ENCODE results near the gene SUGP2. TPM values are rescaled to one million over a fixed set of nuclear protein-coding genes. Genes with fewer than 3 reads are reported as not detected.

SUGP2 gene
- total RNA-seq, 2 experiments from 2014 or later, result 126 to 192 TPM

DNA sequence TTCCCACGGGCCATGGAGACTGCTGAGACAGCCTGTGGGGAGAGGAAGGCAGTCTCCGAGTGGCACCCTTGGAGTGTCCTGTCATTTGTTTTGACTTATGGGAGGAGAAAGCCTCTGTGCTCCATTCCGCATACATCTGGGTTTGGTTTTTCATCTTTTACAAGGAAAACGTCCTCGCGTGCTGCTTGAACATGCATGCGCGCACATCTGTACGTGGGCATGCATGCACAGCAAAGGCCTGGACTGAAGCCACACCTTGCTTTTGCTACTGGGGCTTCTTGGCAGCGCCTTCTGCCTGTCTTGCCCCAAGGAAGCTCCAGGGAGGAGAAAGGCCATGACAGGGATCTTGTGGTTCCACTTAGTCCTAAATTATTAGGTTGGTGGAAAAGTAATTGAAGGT lies 44.0 kb downstream of the SUGP2 start:
- H3K4me1 Mint-ChIP-seq, result no peaks in the 10 kb centered on the region

DNA sequence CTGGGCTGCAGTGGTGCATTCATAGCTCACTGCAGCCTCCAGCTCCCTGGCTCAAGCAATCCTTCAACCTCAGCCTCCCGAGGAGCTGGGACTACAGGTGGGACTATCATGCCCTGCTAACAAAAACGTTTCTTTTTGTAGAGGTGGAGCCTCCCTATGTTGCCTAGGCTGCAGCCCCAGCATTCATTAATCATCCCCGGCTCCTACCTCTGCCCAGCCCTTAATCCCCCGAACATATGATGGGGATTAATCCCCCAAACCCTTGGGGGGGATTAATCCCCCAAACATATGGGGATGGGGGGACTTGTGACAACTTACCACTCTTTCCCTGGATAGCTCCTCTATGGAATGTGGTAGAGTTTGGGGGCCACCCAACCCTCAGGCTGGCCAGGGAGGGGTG lies 45.9 kb downstream of the SUGP2 start:
- CTCF ChIA-PET, result interaction anchor here (1.2 kb wide), 1 partner anchor 14 kb away, joined by 3 read pairs; no protein-coding TSS in a partner anchor
- Mint-ChIP-seq H3K9me3 (ENCODE audit: low read depth) (no peaks in the 10 kb centered on the region), H3K36me3 (peaks cover 2% of the 10 kb centered on the region), H3K4me1 (no peaks in the 10 kb centered on the region), H3K27ac (no peak overlapping the region), H3K27me3 (peaks cover 30% of the 10 kb centered on the region), H3K4me3 (no peak overlapping the region)
- ATAC-seq (no peak), DNase-seq (no peak)

More for the DNA sequence above, 44.0 kb downstream of the SUGP2 start:
- Mint-ChIP-seq H3K36me3 (peaks cover 18% of the 10 kb centered on the region), H3K4me3 (no peak overlapping the region), H3K9me3 (ENCODE audit: low read depth) (no peaks in the 10 kb centered on the region), H3K27me3 (peaks cover 19% of the 10 kb centered on the region), H3K27ac (no peak overlapping the region)
- CTCF ChIA-PET, result no interaction called here
- DNase-seq (no peak), ATAC-seq (no peak)

DNA sequence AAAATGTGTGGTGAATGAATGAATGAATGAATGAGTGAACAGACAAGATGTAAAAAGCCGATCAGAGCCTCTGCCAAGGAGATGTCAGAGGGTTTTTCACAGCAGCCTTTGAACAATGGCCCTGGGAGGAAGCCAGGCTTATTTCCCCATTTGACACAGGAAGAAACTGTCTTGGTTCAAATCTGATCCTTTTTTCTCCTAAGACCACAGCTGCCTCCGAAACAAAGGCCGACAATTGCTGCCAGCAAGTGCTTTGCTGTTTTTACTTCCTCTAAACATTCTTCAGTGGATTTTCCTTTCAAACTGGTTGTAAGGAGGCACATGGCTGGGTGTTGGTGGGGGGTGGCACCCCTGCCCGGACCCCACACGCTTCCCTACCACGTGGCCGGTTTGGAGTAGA lies 48.1 kb downstream of the SUGP2 start:
- Mint-ChIP-seq H3K27me3 (peaks cover 35% of the 10 kb centered on the region), H3K9me3 (ENCODE audit: low read depth) (no peaks in the 10 kb centered on the region), H3K4me1 (no peaks in the 10 kb centered on the region), H3K27ac (no peak overlapping the region), H3K36me3 (no peaks in the 10 kb centered on the region), H3K4me3 (no peak overlapping the region)
- CTCF ChIA-PET, result no interaction called here
- ATAC-seq (no peak), DNase-seq (no peak)

- DNase-seq (no peak), ATAC-seq (no peak)
- no peaks in the 10 kb centered on the region for H3K36me3 Mint-ChIP-seq
- H3K4me1 Mint-ChIP-seq, result no peaks in the 10 kb centered on the region
- peaks cover 36% of the 10 kb centered on the region for H3K27me3 Mint-ChIP-seq
- CTCF ChIA-PET, result no interaction called here
- no peak overlapping the region for H3K27ac Mint-ChIP-seq
- no peak overlapping the region for H3K4me3 Mint-ChIP-seq
- no peaks in the 10 kb centered on the region for H3K9me3 Mint-ChIP-seq (ENCODE audit: low read depth)
Observed at GRCh38 chr19:18984251-18984650, 49.1 kb downstream of the SUGP2 start.

- H3K27me3 Mint-ChIP-seq, result peaks cover 36% of the 10 kb centered on the region
- H3K4me3 Mint-ChIP-seq, result no peak overlapping the region
- no peaks in the 10 kb centered on the region for H3K4me1 Mint-ChIP-seq
- no peak overlapping the region for H3K27ac Mint-ChIP-seq
- CTCF ChIA-PET, result interaction anchor here (0.8 kb wide), 1 partner anchor 82 kb away, joined by 3 read pairs; no protein-coding TSS in a partner anchor
- DNase-seq (no peak), ATAC-seq (no peak)
- H3K36me3 Mint-ChIP-seq, result no peaks in the 10 kb centered on the region
- H3K9me3 Mint-ChIP-seq (ENCODE audit: low read depth), result no peaks in the 10 kb centered on the region
Observed at GRCh38 chr19:18982669-18983068, 50.6 kb downstream of the SUGP2 start.

DNA sequence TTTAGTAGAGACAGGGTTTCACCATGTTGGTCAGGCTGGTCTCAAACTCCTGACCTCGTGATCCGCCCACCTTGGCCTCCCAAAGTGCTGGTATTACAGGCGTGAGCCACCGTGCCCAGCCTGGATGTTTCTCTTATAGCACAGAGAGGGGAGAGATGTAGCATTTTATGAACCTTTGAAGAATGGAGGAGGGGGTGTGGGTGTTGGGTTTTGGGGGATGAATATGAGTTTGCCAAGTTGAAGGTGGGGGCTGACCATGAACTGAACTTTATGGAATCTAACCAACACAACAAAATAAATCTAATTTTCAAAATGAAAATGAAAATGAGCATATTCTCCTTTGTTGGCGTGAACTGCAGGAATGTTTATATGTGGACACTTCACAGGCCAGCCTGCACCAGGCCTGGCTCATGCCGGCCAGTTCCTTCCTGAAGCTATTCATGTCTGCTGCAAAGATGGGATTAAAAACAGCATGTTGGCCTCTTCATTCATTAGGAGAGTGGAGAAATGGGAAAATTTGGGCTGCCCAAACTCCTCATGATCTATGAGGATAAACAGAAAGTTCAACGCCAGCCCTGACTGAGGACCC lies 52.8 kb downstream of the SUGP2 start:
- ATAC-seq, result no peak
- Mint-ChIP-seq H3K27me3 (peaks cover 30% of the 10 kb centered on the region), H3K27ac (no peak overlapping the region), H3K36me3 (no peaks in the 10 kb centered on the region), H3K4me1 (no peaks in the 10 kb centered on the region), H3K9me3 (ENCODE audit: low read depth) (no peaks in the 10 kb centered on the region), H3K4me3 (no peak overlapping the region)
- DNase-seq, result no peak
- CTCF ChIA-PET, result no interaction called here

GRCh38 chr19:18978616-18979015 lies 54.7 kb downstream of the SUGP2 start:
- Mint-ChIP-seq H3K27me3 (peaks cover 14% of the 10 kb centered on the region), H3K9me3 (ENCODE audit: low read depth) (no peaks in the 10 kb centered on the region), H3K27ac (no peak overlapping the region), H3K4me1 (no peaks in the 10 kb centered on the region), H3K36me3 (no peaks in the 10 kb centered on the region), H3K4me3 (no peak overlapping the region)
- ATAC-seq (no peak), DNase-seq (no peak)
- CTCF ChIA-PET, result no interaction called here

- no peak for DNase-seq
- H3K4me1 Mint-ChIP-seq, result peaks cover 3% of the 10 kb centered on the region
- H3K4me3 Mint-ChIP-seq, result no peak overlapping the region
- H3K36me3 Mint-ChIP-seq, result no peaks in the 10 kb centered on the region
- CTCF ChIA-PET, result no interaction called here
- peaks cover 7% of the 10 kb centered on the region for H3K27me3 Mint-ChIP-seq
- no peaks in the 10 kb centered on the region for H3K9me3 Mint-ChIP-seq (ENCODE audit: low read depth)
- H3K27ac Mint-ChIP-seq, result no peak overlapping the region
- ATAC-seq, result no peak
Observed at GRCh38 chr19:18975869-18976268, 57.4 kb downstream of the SUGP2 start.

DNA sequence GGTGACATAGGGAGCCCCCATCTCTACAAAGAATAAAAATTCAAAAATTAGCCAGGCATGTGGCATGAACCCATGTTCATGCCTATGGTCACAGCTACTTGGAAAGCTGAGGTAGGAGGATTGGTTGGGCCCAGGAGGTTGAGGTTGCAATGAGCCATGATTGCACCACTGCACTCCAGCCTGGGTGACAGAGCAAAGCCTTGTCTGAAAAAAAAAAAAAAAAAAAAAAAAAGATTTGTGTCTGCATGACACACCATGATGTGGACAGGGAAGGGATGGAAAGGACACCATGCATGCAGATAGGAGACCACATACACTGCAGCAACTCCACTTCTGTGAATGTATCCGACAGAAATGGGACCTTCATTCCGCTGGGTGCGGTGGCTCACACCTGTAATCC lies 58.3 kb downstream of the SUGP2 start:
- CTCF ChIA-PET, result interaction anchor here (0.7 kb wide), 1 partner anchor 235 kb away, joined by 4 read pairs; no protein-coding TSS in a partner anchor
- no peaks in the 10 kb centered on the region for H3K36me3 Mint-ChIP-seq
- peaks cover 3% of the 10 kb centered on the region for H3K4me1 Mint-ChIP-seq
- H3K27ac Mint-ChIP-seq, result no peak overlapping the region
- H3K4me3 Mint-ChIP-seq, result no peak overlapping the region
- ATAC-seq (no peak), DNase-seq (no peak)
- H3K27me3 Mint-ChIP-seq, result peaks cover 5% of the 10 kb centered on the region
- no peaks in the 10 kb centered on the region for H3K9me3 Mint-ChIP-seq (ENCODE audit: low read depth)

DNA sequence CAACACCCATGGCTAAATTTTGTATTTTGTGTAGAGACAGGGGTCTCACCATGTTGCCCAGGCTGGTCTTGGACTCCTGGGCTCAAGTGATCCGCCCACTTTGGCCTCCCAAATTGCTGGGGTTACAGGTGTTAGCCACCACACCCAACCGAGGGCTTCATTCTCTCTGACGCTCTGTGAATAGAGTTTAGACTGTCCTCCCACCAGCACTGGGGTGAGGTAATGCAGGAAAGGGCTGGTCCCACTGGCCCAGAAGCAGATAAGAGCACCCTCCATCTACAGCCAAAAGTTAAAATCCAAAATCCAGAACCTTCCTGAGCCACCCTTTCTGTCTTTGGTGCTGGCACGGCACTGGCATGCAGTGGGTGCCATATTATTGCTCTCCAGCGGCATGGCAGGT lies 60.5 kb downstream of the SUGP2 start:
- CTCF ChIA-PET, result interaction anchor here (0.6 kb wide), 1 partner anchor 57 kb away, joined by 3 read pairs; no protein-coding TSS in a partner anchor
- Mint-ChIP-seq H3K4me3 (no peak overlapping the region), H3K9me3 (ENCODE audit: low read depth) (no peaks in the 10 kb centered on the region), H3K36me3 (peaks cover 2% of the 10 kb centered on the region), H3K27me3 (peaks cover 5% of the 10 kb centered on the region), H3K27ac (no peak overlapping the region), H3K4me1 (peaks cover 10% of the 10 kb centered on the region)
- ATAC-seq (no peak), DNase-seq (no peak)

DNA sequence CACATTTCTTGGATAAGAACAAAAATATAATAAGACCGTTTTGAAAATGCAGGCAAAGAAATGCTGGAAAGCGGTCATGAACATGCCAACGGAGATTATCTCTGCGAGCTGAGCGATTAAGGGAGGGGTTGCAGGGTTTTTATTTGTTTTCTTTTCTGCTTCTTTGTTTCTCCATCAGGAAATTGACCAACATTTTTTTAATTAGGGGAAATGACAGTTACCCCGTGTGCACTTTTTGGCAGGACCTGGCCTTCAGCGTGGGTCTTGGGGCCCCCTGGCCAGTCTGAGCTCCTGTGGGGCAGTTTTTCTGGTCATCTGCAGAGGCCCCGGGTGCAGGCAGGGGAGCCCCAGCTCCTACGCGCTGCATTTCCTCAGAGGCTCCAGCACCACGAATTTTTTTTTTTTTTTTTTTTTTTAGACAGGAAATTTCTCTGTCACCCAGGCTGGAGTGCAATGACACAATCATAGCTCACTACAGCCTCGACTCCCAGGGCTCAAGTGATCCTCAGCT lies 61.0 kb downstream of the SUGP2 start:
- peaks cover 5% of the 10 kb centered on the region for H3K27me3 Mint-ChIP-seq
- no peaks in the 10 kb centered on the region for H3K9me3 Mint-ChIP-seq (ENCODE audit: low read depth)
- no peak for DNase-seq
- ATAC-seq, result no peak
- H3K4me3 Mint-ChIP-seq, result no peak overlapping the region
- H3K27ac Mint-ChIP-seq, result no peak overlapping the region
- CTCF ChIA-PET, result interaction anchor here (0.6 kb wide), 1 partner anchor 58 kb away, joined by 3 read pairs; no protein-coding TSS in a partner anchor
- peaks cover 10% of the 10 kb centered on the region for H3K4me1 Mint-ChIP-seq
- peaks cover 2% of the 10 kb centered on the region for H3K36me3 Mint-ChIP-seq

GRCh38 chr19:18969931-18970659 lies 63.2 kb downstream of the SUGP2 start:
- Mint-ChIP-seq H3K4me1 (peaks cover 10% of the 10 kb centered on the region), H3K4me3 (no peak overlapping the region), H3K36me3 (peaks cover 2% of the 10 kb centered on the region), H3K27me3 (peaks cover 6% of the 10 kb centered on the region), H3K9me3 (ENCODE audit: low read depth) (no peaks in the 10 kb centered on the region), H3K27ac (no peak overlapping the region)
- ATAC-seq (no peak), DNase-seq (no peak)
- CTCF ChIA-PET, result no interaction called here

DNA sequence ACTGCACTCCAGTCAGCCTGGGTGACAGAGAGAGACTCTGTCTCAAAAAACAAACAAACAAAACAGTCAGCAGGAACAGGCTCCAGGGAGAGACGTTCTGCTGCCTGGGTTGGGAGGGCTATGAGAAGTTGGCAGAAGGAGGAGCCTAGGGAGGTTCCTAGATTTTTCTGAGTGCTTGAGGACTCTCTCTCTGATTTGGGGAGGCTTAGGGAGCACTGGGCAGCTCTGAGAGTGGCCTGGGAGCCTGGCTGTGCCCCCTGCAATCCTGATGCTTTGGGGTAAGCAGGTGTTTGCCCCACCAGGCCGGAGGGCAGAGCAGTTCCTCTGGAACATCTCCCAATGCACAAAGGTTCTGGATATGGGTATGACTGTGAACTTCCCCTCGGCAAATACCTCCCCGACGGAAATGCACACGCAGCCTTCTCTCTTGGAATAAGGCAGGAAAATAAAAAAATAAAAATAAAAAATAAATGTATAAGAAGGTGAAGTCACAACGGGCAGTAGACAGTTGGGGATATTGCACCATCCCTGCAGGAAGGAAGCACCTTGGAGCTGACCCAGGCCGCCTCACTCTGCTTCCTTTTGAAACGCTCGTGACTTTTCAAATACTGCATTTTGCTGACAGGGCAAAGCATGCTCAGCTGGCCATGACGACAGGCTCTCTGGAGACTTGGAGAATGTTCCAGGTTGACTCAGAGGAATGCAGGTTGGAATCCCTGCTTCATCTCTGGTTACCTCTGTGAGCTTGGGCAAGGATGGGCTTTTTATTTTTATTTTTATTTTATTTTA lies 65.8 kb downstream of the SUGP2 start:
- no peak overlapping the region for H3K27ac Mint-ChIP-seq
- H3K36me3 Mint-ChIP-seq, result peaks cover 2% of the 10 kb centered on the region
- no peak overlapping the region for H3K4me3 Mint-ChIP-seq
- CTCF ChIA-PET, result no interaction called here
- H3K9me3 Mint-ChIP-seq (ENCODE audit: low read depth), result no peaks in the 10 kb centered on the region
- peaks cover 6% of the 10 kb centered on the region for H3K27me3 Mint-ChIP-seq
- peaks cover 6% of the 10 kb centered on the region for H3K4me1 Mint-ChIP-seq
- ATAC-seq, result no peak
- no peak for DNase-seq
